Stomach (tissue), 9 donors: ENCODE results near the gene TMEM132C. TPM values are rescaled to one million over a fixed set of nuclear protein-coding genes. Genes with fewer than 3 reads are reported as not detected.

ENCODE experiments used
- DNase-seq, 2 donors: peaks; one replicate each; pipeline versions ENCODE4 v3.0.0 to v3.0.0-alpha.2; 2013 to 2019
- H3K27ac ChIP-seq, 5 donors: fragments of 200-600 bp in 4 of 5; sonication (generic) in 4 of 5; one replicate each; pipeline ENCODE4 v1.5.1; 2013 to 2019; ENCODE audit warnings: mild to moderate bottlenecking in 1 of 5, moderate library complexity in 1 of 5
- H3K27me3 ChIP-seq, 3 donors: fragments of 200-600 bp; sonication (generic); one replicate each; pipeline ENCODE4 v1.5.1; 2017 to 2019; ENCODE audit warnings: mixed run types in 1 of 3
- H3K36me3 ChIP-seq, 4 donors: fragments of 200-600 bp; sonication (generic); 1 replicate in 3 of 4; 2 replicates in 1 of 4; pipeline ENCODE4 v1.5.1; 2016 to 2019
- H3K4me1 ChIP-seq, 4 donors: fragments of 200-600 bp; sonication (generic); one replicate each; pipeline ENCODE4 v1.5.1; 2016 to 2019
- H3K4me3 ChIP-seq, 4 donors: fragments of 200-600 bp; sonication (generic) in 3 of 4; one replicate each; pipeline ENCODE4 v1.5.1; 2016 to 2019; ENCODE audit warnings: mild to moderate bottlenecking in 1 of 4
- H3K9me3 ChIP-seq, 4 donors: fragments of 200-600 bp; sonication (generic); one replicate each; pipeline ENCODE4 v1.5.1; 2016 to 2019
- EP300 ChIP-seq: sonication (generic); formaldehyde crosslinking; IDR thresholded peaks from one replicate; pipeline ENCODE4 v1.6.1; 2017; ENCODE audit warnings: antibody characterized with exemption
- POLR2A ChIP-seq, 4 donors: fragments of 450-650 bp; IDR thresholded peaks; one replicate each; pipeline ENCODE4 v1.6.1; 2016; ENCODE audit warnings: antibody characterized with exemption in 4 of 4, control low read depth in 2 of 4, mild to moderate bottlenecking in 1 of 4, moderate library complexity in 1 of 4
- POLR2AphosphoS5 ChIP-seq, 3 donors: sonication (generic); formaldehyde crosslinking; IDR thresholded peaks; one replicate each; pipeline ENCODE4 v1.6.1; 2016; ENCODE audit warnings: antibody characterized with exemption in 3 of 3
- WGBS, 5 donors: extraction: QIAGEN DNeasy Blood & Tissue Kit in 3 of 5; methylation state at CpG; one replicate each; pipeline versions ENCODE4 v1.1.5 to v1.1.7; 2013 to 2018; 5-methylcytosine and 5-hydroxymethylcytosine counted together
- intact Hi-C: fragments of 100-400 bp; cut with DNase I; formaldehyde crosslinking; loops from one replicate; pipeline ENCODE4 v1.15.1; 2023; ENCODE audit warnings: low total_unique reads
- polyA plus RNA-seq, 3 donors: library from polyadenylated mRNA; stranded (reverse); fragments of 200-250 nt; gene quantifications; one replicate each; pipeline ENCODE4 v1.2.3, GENCODE V29; 2013
- total RNA-seq, 5 donors: library from RNA; depleted of rRNA; stranded (reverse); fragments of >200 nt; gene quantifications; one replicate each; pipeline versions ENCODE4 v1.1.0 to v1.2.3, GENCODE V29; 2014 to 2016
- TF ChIP-seq, protein P1 (sequence below), 7 experiments: fragments of 450-650 bp in 4 of 7; fragments of 200-600 bp in 3 of 7; sonication (generic) in 3 of 7; IDR thresholded peaks; one replicate each; pipeline ENCODE4 v1.5.1; 2016 to 2019; ENCODE audit warnings: antibody characterized with exemption in 7 of 7, control low read depth in 2 of 7, mild to moderate bottlenecking in 1 of 7
- donor health status: healthy with polysubstance abuse.
- donor health status: Bipolar disorder and iron deficiency.
- donor health status: healthy.

TMEM132C gene
- total and polyA plus RNA-seq, 8 donors = under 0.01 to 12.8 (median 0.94) TPM

DNA sequence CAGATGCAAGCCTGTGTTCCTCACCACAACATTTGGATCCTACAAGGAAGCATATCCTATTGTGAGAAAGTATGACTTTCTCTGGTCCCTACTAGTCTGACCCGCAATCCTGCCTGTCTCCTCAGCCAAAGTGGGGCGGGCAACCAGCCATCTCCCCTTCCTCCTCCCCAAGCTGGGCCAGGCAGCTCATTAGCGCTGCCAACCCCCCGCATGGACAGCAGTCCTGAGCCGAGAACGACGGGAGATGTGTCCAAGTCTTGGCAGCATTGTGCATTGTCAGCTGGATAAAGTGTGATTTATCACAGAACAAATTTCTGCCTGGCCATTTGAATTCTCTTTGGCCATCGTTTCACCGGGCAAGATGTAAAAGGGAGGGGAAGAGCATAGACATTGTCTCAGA is 417.4 kb downstream of the TMEM132C start:
- TF ChIP-seq EP300 (no peak), POLR2AphosphoS5 (IDR thresholded peaks at IDR 0.05) (no peak), POLR2A (IDR thresholded peaks at IDR 0.05) (no peak)
- TF ChIP-seq, protein P1, sequence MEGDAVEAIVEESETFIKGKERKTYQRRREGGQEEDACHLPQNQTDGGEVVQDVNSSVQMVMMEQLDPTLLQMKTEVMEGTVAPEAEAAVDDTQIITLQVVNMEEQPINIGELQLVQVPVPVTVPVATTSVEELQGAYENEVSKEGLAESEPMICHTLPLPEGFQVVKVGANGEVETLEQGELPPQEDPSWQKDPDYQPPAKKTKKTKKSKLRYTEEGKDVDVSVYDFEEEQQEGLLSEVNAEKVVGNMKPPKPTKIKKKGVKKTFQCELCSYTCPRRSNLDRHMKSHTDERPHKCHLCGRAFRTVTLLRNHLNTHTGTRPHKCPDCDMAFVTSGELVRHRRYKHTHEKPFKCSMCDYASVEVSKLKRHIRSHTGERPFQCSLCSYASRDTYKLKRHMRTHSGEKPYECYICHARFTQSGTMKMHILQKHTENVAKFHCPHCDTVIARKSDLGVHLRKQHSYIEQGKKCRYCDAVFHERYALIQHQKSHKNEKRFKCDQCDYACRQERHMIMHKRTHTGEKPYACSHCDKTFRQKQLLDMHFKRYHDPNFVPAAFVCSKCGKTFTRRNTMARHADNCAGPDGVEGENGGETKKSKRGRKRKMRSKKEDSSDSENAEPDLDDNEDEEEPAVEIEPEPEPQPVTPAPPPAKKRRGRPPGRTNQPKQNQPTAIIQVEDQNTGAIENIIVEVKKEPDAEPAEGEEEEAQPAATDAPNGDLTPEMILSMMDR (IDR thresholded peaks at IDR 0.05) = no peak
- Histone ChIP-seq H3K27ac (no peak overlapping the region), H3K27me3 (peaks cover 0 to 5% (median 0%) of the 10 kb centered on the region in 3 donors), H3K4me3 (no peak overlapping the region), H3K36me3 (no peaks in the 10 kb centered on the region), H3K4me1 (no peaks in the 10 kb centered on the region), H3K9me3 (no peaks in the 10 kb centered on the region)
- intact Hi-C loops = no loop called here
- DNase-seq = peak in 1 of 2 donors; percentile 48
- WGBS, 5 donors = 39 to 62% (median 59%) methylated on average over 9 of the region's 9 CpGs

DNA sequence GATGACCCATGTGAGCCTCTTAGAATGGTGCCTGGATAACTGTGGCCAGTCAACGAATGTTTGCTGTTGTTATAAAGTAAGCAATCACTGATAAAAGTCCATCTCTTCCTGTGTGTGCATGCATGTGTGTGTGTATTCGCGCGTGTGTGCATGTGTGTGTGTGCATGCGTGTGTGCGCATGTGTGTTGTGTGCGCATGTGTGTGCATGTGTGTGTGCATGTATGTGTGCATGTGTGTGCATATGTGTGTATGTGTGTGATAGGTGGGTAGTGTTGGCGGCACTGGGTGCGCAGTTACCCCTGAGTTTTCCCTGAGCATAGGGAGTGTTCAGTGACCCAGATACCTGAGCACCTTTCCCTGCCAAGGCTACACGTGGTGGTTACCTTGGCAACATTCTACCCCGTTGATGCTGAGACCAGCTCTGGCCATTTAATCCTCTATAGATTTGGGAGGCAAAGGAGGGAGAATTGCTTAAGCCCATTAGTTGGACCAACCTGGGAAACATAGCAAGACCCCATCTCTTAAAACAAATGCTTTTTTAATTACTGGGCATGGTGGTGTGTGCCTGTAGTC is 419.0 kb downstream of the TMEM132C start:
- TF ChIP-seq EP300 = no peak
- TF ChIP-seq POLR2A (IDR thresholded peaks at IDR 0.05) = no peak
- TF ChIP-seq POLR2AphosphoS5 (IDR thresholded peaks at IDR 0.05) = no peak
- TF ChIP-seq, protein P1 (IDR thresholded peaks at IDR 0.05) = no peak
- intact Hi-C loops = no loop called here
- H3K4me1 ChIP-seq = no peaks in the 10 kb centered on the region
- WGBS, 5 donors = 73 to 92% (median 87%) methylated on average over 11 of the region's 11 CpGs
- H3K36me3 ChIP-seq = no peaks in the 10 kb centered on the region
- DNase-seq = no peak
- no peaks in the 10 kb centered on the region for H3K9me3 ChIP-seq
- no peak overlapping the region for H3K4me3 ChIP-seq
- H3K27me3 ChIP-seq = peaks cover 0 to 5% (median 0%) of the 10 kb centered on the region in 3 donors
- H3K27ac ChIP-seq = no peak overlapping the region

GRCh38 chr12:128687851-128688250 is 420.9 kb downstream of the TMEM132C start:
- Histone ChIP-seq H3K4me3 (no peak overlapping the region), H3K27me3 (peaks cover 0 to 3% (median 0%) of the 10 kb centered on the region in 3 donors), H3K27ac (no peak overlapping the region), H3K9me3 (no peaks in the 10 kb centered on the region), H3K4me1 (no peaks in the 10 kb centered on the region), H3K36me3 (no peaks in the 10 kb centered on the region)
- 70 to 80% (median 76%) methylated on average over 6 to 7 of the region's 7 CpGs for WGBS, 5 donors
- intact Hi-C loops = no loop called here
- TF ChIP-seq EP300 (no peak), POLR2AphosphoS5 (IDR thresholded peaks at IDR 0.05) (no peak), POLR2A (IDR thresholded peaks at IDR 0.05) (no peak)
- TF ChIP-seq, protein P1 (IDR thresholded peaks at IDR 0.05) = no peak
- DNase-seq = no peak

DNA sequence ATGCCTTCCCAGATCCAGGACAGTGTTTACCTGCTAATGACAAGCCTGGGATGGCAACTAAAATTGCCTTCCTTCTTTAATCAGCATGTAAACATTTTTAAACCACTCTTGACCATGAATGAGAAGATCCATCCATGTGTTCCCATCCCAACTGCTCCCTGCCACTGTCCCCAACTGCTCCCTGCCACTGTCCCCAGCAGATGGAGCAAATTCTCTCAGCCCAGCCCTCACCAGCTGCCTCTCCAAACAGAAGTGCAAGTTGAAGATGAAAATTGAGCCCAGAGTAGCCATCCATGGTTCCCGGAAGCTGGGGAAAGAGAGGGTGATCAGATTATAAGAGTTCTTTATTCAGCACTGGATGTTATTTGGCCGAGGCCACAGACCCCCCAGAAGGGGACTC is 423.7 kb downstream of the TMEM132C start:
- H3K27me3 ChIP-seq = no peaks in the 10 kb centered on the region
- no peak overlapping the region for H3K27ac ChIP-seq
- H3K4me3 ChIP-seq = no peak overlapping the region
- no peaks in the 10 kb centered on the region for H3K36me3 ChIP-seq
- no peaks in the 10 kb centered on the region for H3K4me1 ChIP-seq
- no peaks in the 10 kb centered on the region for H3K9me3 ChIP-seq
- DNase-seq = no peak
- TF ChIP-seq, protein P1 (IDR thresholded peaks at IDR 0.05) = no peak
- TF ChIP-seq POLR2AphosphoS5 (IDR thresholded peaks at IDR 0.05) = no peak
- no peak for TF ChIP-seq EP300
- 57 to 80% (median 66%) methylated on average over 2 of the region's 2 CpGs for WGBS, 5 donors
- intact Hi-C loops = no loop called here
